Liver (tissue), 3 donors: Measurements from ENCODE around the gene AQP5.

Experiments
- NR2F2 ChIP-seq: IDR thresholded peaks from 2 replicates; pipeline ENCODE4 v1.6.1; 2016; ENCODE audit warnings: antibody characterized with exemption
- RAD21 ChIP-seq, 2 donors: IDR thresholded peaks; 2 replicates each; pipeline ENCODE4 v1.6.1; 2016; ENCODE audit warnings: antibody characterized with exemption in 2 of 2, mild to moderate bottlenecking in 2 of 2
- SP1 ChIP-seq: IDR thresholded peaks from 2 replicates; pipeline ENCODE4 v1.6.1; 2018; ENCODE audit warnings: antibody characterized with exemption, mild to moderate bottlenecking
- TF ChIP-seq, protein P1 (sequence below): fragments of 150-350 bp; IDR thresholded peaks from 2 replicates; pipeline ENCODE4 v1.5.1; 2017; ENCODE audit warnings: improper control_type of control experiment, low read depth, low read length; ENCODE audit not compliant: missing input control
- TF ChIP-seq, protein P2 (sequence below): IDR thresholded peaks from 2 replicates; pipeline ENCODE4 v1.6.1; 2016; ENCODE audit warnings: antibody characterized with exemption
- donor health status: healthy.
- donor health status: healthy.

DNA sequence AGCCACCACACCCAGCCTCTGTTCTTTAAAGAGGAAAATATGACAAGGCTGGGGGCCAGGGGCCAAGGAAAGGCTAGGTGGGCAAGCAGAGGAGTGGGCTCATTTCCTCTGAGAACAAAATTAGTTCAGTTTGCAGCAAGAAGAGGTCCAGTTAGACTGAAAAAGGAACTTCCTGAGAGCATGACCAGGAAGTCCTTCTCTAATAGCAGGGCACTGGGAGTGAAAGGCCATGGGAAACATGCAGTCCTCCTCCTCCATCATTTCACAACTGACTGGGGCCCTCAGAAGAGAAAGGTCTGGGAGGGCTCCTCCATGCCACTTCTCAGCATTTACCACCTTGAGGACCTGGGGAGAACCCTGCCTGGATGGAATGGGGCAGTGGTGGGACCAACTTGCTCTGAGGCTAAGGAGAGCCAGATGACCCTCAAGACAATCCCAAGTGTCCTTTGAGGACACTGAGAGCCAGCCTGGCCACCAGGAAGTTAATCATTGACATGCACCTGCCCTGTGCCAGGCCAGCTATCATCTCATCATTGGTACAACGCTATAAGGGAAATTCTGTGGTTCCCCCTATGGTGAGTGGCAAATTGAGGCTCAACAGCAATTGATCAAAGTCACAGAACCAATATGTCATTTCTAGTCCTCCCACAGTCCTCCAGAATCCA, 9.1 kb upstream of the AQP5 start:
- TF ChIP-seq, protein P1, sequence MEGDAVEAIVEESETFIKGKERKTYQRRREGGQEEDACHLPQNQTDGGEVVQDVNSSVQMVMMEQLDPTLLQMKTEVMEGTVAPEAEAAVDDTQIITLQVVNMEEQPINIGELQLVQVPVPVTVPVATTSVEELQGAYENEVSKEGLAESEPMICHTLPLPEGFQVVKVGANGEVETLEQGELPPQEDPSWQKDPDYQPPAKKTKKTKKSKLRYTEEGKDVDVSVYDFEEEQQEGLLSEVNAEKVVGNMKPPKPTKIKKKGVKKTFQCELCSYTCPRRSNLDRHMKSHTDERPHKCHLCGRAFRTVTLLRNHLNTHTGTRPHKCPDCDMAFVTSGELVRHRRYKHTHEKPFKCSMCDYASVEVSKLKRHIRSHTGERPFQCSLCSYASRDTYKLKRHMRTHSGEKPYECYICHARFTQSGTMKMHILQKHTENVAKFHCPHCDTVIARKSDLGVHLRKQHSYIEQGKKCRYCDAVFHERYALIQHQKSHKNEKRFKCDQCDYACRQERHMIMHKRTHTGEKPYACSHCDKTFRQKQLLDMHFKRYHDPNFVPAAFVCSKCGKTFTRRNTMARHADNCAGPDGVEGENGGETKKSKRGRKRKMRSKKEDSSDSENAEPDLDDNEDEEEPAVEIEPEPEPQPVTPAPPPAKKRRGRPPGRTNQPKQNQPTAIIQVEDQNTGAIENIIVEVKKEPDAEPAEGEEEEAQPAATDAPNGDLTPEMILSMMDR: no peak
- TF ChIP-seq RAD21 (IDR thresholded peaks at IDR 0.05) (no peak), SP1 (no peak), NR2F2 (no peak)
- TF ChIP-seq, protein P2, sequence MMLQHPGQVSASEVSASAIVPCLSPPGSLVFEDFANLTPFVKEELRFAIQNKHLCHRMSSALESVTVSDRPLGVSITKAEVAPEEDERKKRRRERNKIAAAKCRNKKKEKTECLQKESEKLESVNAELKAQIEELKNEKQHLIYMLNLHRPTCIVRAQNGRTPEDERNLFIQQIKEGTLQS: no peak
